GM18498 (cell line): ENCODE data around the gene RASL12.
"Not testable (repeated sequence)": the region's sequence is repeated elsewhere in the genome, so short reads cannot be mapped to it uniquely, and the experiment has no call there.

ENCODE experiments used
- ATAC-seq: cut with Tn5 transposase; IDR thresholded peaks from one replicate; pipeline ENCODE4 v1.9.1; 2021; ENCODE audit warnings: mild to moderate bottlenecking, moderate library complexity; ENCODE audit not compliant: unreplicated experiment

Gene RASL12

GRCh38 chr15:65056106-65056505 is 11.7 kb downstream of the RASL12 start:
- ATAC-seq: no peak

- no peak for ATAC-seq
Observed at GRCh38 chr15:65055201-65055870, 12.5 kb downstream of the RASL12 start.

GRCh38 chr15:65054333-65055200 is 13.2 kb downstream of the RASL12 start:
- no peak for ATAC-seq

- ATAC-seq: no peak
Observed at GRCh38 chr15:65052956-65053355, 14.8 kb downstream of the RASL12 start.

GRCh38 chr15:65051266-65051665 is 16.5 kb downstream of the RASL12 start:
- ATAC-seq: no peak

GRCh38 chr15:65050270-65050669 is 17.5 kb downstream of the RASL12 start:
- no peak for ATAC-seq

- peak; percentile 95 for ATAC-seq
Observed at GRCh38 chr15:65049418-65049840, 18.4 kb downstream of the RASL12 start.

GRCh38 chr15:65048241-65048640 is 19.6 kb downstream of the RASL12 start:
- ATAC-seq: no peak

- no peak for ATAC-seq
Observed at GRCh38 chr15:65044724-65045481, 22.9 kb downstream of the RASL12 start, which contains the start of gene SLC51B. SLC51B (plus strand) TSS chr15:65045387; CDS start chr15:65050005, 4,618 bp downstream.

- ATAC-seq: not testable (repeated sequence)
Observed at GRCh38 chr15:65044218-65044617, 23.6 kb downstream of the RASL12 start.

- ATAC-seq: no peak
Observed at GRCh38 chr15:65042776-65043327, 24.9 kb downstream of the RASL12 start.

- ATAC-seq: no peak
Observed at GRCh38 chr15:65041787-65042186, 26.0 kb downstream of the RASL12 start.

- ATAC-seq: no peak
Observed at GRCh38 chr15:65040461-65040860, 27.3 kb downstream of the RASL12 start.

- ATAC-seq: no peak
Observed at GRCh38 chr15:65038836-65039235, 29.0 kb downstream of the RASL12 start.

- ATAC-seq: no peak
Observed at GRCh38 chr15:65038428-65038827, 29.4 kb downstream of the RASL12 start.

- ATAC-seq: no peak
Observed at GRCh38 chr15:65037309-65037708, 30.5 kb downstream of the RASL12 start.

- no peak for ATAC-seq
Observed at GRCh38 chr15:65034719-65035118, 33.1 kb downstream of the RASL12 start.

GRCh38 chr15:65033659-65034269 is 34.0 kb downstream of the RASL12 start:
- ATAC-seq: no peak

GRCh38 chr15:65032801-65033537 is 34.8 kb downstream of the RASL12 start:
- ATAC-seq: peak; percentile 54

GRCh38 chr15:65029736-65030208 is 38.0 kb downstream of the RASL12 start:
- no peak for ATAC-seq
